Tibial nerve (tissue), 4 donors: ENCODE data around the gene ITPRIPL2.

Source experiments
- EP300 ChIP-seq, 2 donors: sonication (generic); formaldehyde crosslinking; IDR thresholded peaks; one replicate each; pipeline ENCODE4 v1.6.1; 2017; ENCODE audit warnings: antibody characterized with exemption in 2 of 2, mild to moderate bottlenecking in 1 of 2
- POLR2A ChIP-seq, 2 donors: fragments of 450-650 bp; IDR thresholded peaks; one replicate each; pipeline ENCODE4 v1.6.1; 2017; ENCODE audit warnings: antibody characterized with exemption in 2 of 2, mild to moderate bottlenecking in 2 of 2, moderate library complexity in 2 of 2
- TF ChIP-seq, protein P1 (sequence below), 5 experiments: fragments of 200-600 bp in 3 of 5; fragments of 450-650 bp in 2 of 5; sonication (generic) in 3 of 5; IDR thresholded peaks; one replicate each; pipeline ENCODE4 v1.5.1; 2016 to 2019; ENCODE audit warnings: antibody characterized with exemption in 5 of 5, mild to moderate bottlenecking in 3 of 5, moderate library complexity in 2 of 5

DNA sequence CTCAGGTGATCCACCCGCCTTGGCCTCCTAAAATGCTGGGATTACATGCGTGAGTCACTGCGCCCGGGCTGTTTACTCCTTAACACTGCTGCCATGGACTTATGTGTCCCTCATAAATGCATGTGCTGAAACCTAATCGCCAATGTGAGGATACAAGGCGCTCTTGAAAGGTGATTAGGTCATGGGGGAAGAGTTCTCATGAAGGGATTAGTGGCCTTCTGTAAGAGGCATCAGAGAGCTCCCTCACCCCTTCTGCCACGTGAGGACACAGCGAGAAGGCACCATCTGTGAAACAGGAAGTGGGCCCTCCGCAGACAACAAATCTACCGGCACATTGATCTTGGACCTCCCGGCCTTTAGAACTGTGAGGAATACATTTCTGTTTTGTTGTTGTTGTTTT is 19.1 kb downstream of the ITPRIPL2 start:
- TF ChIP-seq EP300 (IDR thresholded peaks at IDR 0.05) (no peak), POLR2A (IDR thresholded peaks at IDR 0.05) (no peak)
- TF ChIP-seq, protein P1, sequence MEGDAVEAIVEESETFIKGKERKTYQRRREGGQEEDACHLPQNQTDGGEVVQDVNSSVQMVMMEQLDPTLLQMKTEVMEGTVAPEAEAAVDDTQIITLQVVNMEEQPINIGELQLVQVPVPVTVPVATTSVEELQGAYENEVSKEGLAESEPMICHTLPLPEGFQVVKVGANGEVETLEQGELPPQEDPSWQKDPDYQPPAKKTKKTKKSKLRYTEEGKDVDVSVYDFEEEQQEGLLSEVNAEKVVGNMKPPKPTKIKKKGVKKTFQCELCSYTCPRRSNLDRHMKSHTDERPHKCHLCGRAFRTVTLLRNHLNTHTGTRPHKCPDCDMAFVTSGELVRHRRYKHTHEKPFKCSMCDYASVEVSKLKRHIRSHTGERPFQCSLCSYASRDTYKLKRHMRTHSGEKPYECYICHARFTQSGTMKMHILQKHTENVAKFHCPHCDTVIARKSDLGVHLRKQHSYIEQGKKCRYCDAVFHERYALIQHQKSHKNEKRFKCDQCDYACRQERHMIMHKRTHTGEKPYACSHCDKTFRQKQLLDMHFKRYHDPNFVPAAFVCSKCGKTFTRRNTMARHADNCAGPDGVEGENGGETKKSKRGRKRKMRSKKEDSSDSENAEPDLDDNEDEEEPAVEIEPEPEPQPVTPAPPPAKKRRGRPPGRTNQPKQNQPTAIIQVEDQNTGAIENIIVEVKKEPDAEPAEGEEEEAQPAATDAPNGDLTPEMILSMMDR (IDR thresholded peaks at IDR 0.05): no peak
